NAMALWA (cell line): Measurements from ENCODE around the gene LRRC55.

Experiments
- DNase-seq: peaks from one replicate; pipeline ENCODE4 v3.0.0-alpha.2; 2015; ENCODE audit warnings: low spot score

Gene LRRC55

GRCh38 chr11:57181678-57182305, at the start of gene LRRC55:
LRRC55 (plus strand) TSS chr11:57181953; CDS start chr11:57182023, 70 bp downstream.
- DNase-seq: no peak

- no peak for DNase-seq
Measured at GRCh38 chr11:57133366-57134038, 48.3 kb upstream of the LRRC55 start.

GRCh38 chr11:57134284-57134683, 47.5 kb upstream of the LRRC55 start:
- no peak for DNase-seq

- no peak for DNase-seq
Measured at GRCh38 chr11:57135020-57135751, 46.6 kb upstream of the LRRC55 start.

GRCh38 chr11:57140568-57140967, 41.2 kb upstream of the LRRC55 start:
- no peak for DNase-seq

GRCh38 chr11:57143459-57143858, 38.3 kb upstream of the LRRC55 start:
- DNase-seq: no peak

GRCh38 chr11:57144075-57144474, 37.7 kb upstream of the LRRC55 start:
- DNase-seq: no peak

- no peak for DNase-seq
Measured at GRCh38 chr11:57144531-57145320, 37.0 kb upstream of the LRRC55 start.

GRCh38 chr11:57146301-57146700, 35.5 kb upstream of the LRRC55 start:
- no peak for DNase-seq

GRCh38 chr11:57148621-57149020, 33.1 kb upstream of the LRRC55 start:
- no peak for DNase-seq

- DNase-seq: no peak
Measured at GRCh38 chr11:57150454-57150917, 31.3 kb upstream of the LRRC55 start.

GRCh38 chr11:57152134-57152533, 29.6 kb upstream of the LRRC55 start:
- DNase-seq: no peak

GRCh38 chr11:57153448-57153847, 28.3 kb upstream of the LRRC55 start:
- DNase-seq: no peak

- no peak for DNase-seq
Measured at GRCh38 chr11:57154739-57155138, 27.0 kb upstream of the LRRC55 start.

- DNase-seq: no peak
Measured at GRCh38 chr11:57155400-57155799, 26.4 kb upstream of the LRRC55 start.

- no peak for DNase-seq
Measured at GRCh38 chr11:57155838-57156607, 25.7 kb upstream of the LRRC55 start.

GRCh38 chr11:57156928-57157327, 24.8 kb upstream of the LRRC55 start:
- no peak for DNase-seq

GRCh38 chr11:57157624-57158023, 24.1 kb upstream of the LRRC55 start:
- DNase-seq: no peak

- no peak for DNase-seq
Measured at GRCh38 chr11:57158180-57158579, 23.6 kb upstream of the LRRC55 start.

GRCh38 chr11:57158599-57158998, 23.2 kb upstream of the LRRC55 start:
- DNase-seq: no peak

GRCh38 chr11:57160665-57161064, 21.1 kb upstream of the LRRC55 start:
- DNase-seq: no peak

- no peak for DNase-seq
Measured at GRCh38 chr11:57161351-57161750, 20.4 kb upstream of the LRRC55 start.
